Measurements from ENCODE around the gene REC114. TPM values are rescaled to one million over a fixed set of nuclear protein-coding genes. Genes with fewer than 3 reads are reported as not detected.

Gene REC114
- total and polyA plus RNA-seq, 9 of the 15 experiments (the other 6 are each of a cell fraction or from before 2014, with no cell fraction given): 0.07 to 0.24 TPM; not detected in 7

- no TSS peak for BruUV-seq (replicated peaks)
- no peaks in the 10 kb centered on the region for H3K9me3 ChIP-seq (replicated peaks; ENCODE audit: control insufficient read depth, insufficient read depth, low read depth, low read length)
- WGBS (ENCODE audit: insufficient coverage, low coverage, missing lambda C conversion rate): 78% methylated on average over 5 of the region's 5 CpGs
- ChIA-PET POLR2A (interaction anchor here (0.6 to 1.1 kb wide), 4 partner anchors 9 to 831 kb away, joined by 3 to 5 read pairs (median 3); no protein-coding TSS in a partner anchor), CTCF (ENCODE audit: low intra/inter-chr PET ratio) (no interaction called here)
- no peak overlapping the region for H3K4me2 ChIP-seq (ENCODE audit: insufficient read depth, low read length)
- H3K4me3 ChIP-seq: no peak overlapping the region
- DNase-seq (ENCODE audit: extremely low read depth in 1 of 4, low spot score in 3 of 4) (no peak), ATAC-seq (peak; percentile 39; the same call in 2 of the 3 replicates), FAIRE-seq (no peak)
- intact Hi-C loops (cut with micrococcal nuclease) (no loop called here), in situ Hi-C loops (cut with MboI) (no loop called here)
- peaks cover 86% of the 10 kb centered on the region for H3K79me2 ChIP-seq (ENCODE audit: control insufficient read depth, insufficient read depth, low read length)
- H3K36me3 ChIP-seq (ENCODE audit: control insufficient read depth, insufficient read depth, low read length): peaks cover 1% of the 10 kb centered on the region; the same call in 2 of the 3 replicates
- peaks cover 38% of the 10 kb centered on the region for H4K20me1 ChIP-seq (replicated peaks; ENCODE audit: control insufficient read depth, insufficient read depth, low read length)
- TF ChIP-seq CEBPG (CRISPR knock-in tag; IDR thresholded peaks at IDR 0.05) (no peak), CEBPG (tag; conservative IDR thresholded peaks at IDR 0.05 in 1 of 2, IDR thresholded peaks at IDR 0.05 in 1 of 2) (peak in 1 of 2 experiments; percentile 28; a peak in 1 of 4 replicates), HDAC3 (IDR thresholded peaks at IDR 0.05; ENCODE audit: borderline replicate concordance, partially characterized antibody) (no peak), CEBPB (tag; IDR thresholded peaks at IDR 0.05) (peak; percentile 25; the same call in 1 of the 2 replicates)
- no peaks in the 10 kb centered on the region for H3K9me1 ChIP-seq (ENCODE audit: control insufficient read depth, insufficient read depth, low read length)
- no peak overlapping the region for H3K9ac ChIP-seq (ENCODE audit: insufficient read depth in 1 of 2, low read depth in 2 of 2, low read length in 2 of 2)
- no peak overlapping the region; the same call in 2 of the 3 replicates for H3K27ac ChIP-seq (ENCODE audit: extremely low read depth, low read depth, low read length)
- no peaks in the 10 kb centered on the region for H3K27me3 ChIP-seq (ENCODE audit: control insufficient read depth in 2 of 2, insufficient read depth in 2 of 2, low read length in 2 of 2)
- H3K4me1 ChIP-seq (replicated peaks in 1 of 2; ENCODE audit: control insufficient read depth in 2 of 2, insufficient read depth in 2 of 2, low read length in 2 of 2): peaks cover 10 to 49% of the 10 kb centered on the region in 2 experiments
- H2AFZ ChIP-seq (ENCODE audit: low read depth, low read length): no peak overlapping the region
Measured at GRCh38 chr15:73600413-73601335, 157.7 kb downstream of the REC114 start.

Measured in K562 (cell line).